OCI-LY7 (cell line): ENCODE measurements around the gene SPAG16.

Experiments
- CTCF ChIP-seq: fragments of 200-600 bp; sonication (generic); conservative IDR thresholded peaks from 2 replicates; pipeline ENCODE4 v1.5.1; 2014; ENCODE audit warnings: mild to moderate bottlenecking, antibody characterized with exemption, low read length, moderate library complexity, mixed read lengths
- EZH2phosphoT487 ChIP-seq: fragments of 200-600 bp; sonication (generic); IDR thresholded peaks from 2 replicates; pipeline ENCODE4 v1.6.1; 2018; ENCODE audit warnings: low read depth, borderline replicate concordance, mild to moderate bottlenecking, mixed run types, antibody characterized with exemption, low read length, moderate library complexity, mixed read lengths

- TF ChIP-seq EZH2phosphoT487: no peak
- no peak for TF ChIP-seq CTCF
These were observed 890.3 kb downstream of the SPAG16 start for GRCh38 chr2:214174563-214174962.
